ENCODE results near the gene NR2E3. TPM values are rescaled to one million over a fixed set of nuclear protein-coding genes. Genes with fewer than 3 reads are reported as not detected.

Gene NR2E3
- total RNA-seq, 1 donor from 2014 or later = not detected

GRCh38 chr15:71775856-71776255, 34.5 kb upstream of the NR2E3 start:
- H3K4me1 Mint-ChIP-seq (ENCODE audit: unreplicated experiment) = no peaks in the 10 kb centered on the region
- no peak for DNase-seq (ENCODE audit: low spot score)
- H3K4me3 Mint-ChIP-seq (ENCODE audit: unreplicated experiment) = no peak overlapping the region
- no peaks in the 10 kb centered on the region for H3K9me3 Mint-ChIP-seq (ENCODE audit: unreplicated experiment)
- no peak overlapping the region for H3K27ac Mint-ChIP-seq (ENCODE audit: unreplicated experiment)
- H3K27me3 Mint-ChIP-seq (ENCODE audit: unreplicated experiment) = no peaks in the 10 kb centered on the region
- no peak for TF ChIP-seq CTCF (IDR thresholded peaks at IDR 0.05; ENCODE audit: unreplicated experiment)
- no peaks in the 10 kb centered on the region for H3K36me3 Mint-ChIP-seq (ENCODE audit: low read depth, unreplicated experiment)

GRCh38 chr15:71776304-71776703, 34.0 kb upstream of the NR2E3 start:
- TF ChIP-seq CTCF (IDR thresholded peaks at IDR 0.05; ENCODE audit: unreplicated experiment) = no peak
- H3K4me1 Mint-ChIP-seq (ENCODE audit: unreplicated experiment) = no peaks in the 10 kb centered on the region
- no peaks in the 10 kb centered on the region for H3K36me3 Mint-ChIP-seq (ENCODE audit: low read depth, unreplicated experiment)

DNA sequence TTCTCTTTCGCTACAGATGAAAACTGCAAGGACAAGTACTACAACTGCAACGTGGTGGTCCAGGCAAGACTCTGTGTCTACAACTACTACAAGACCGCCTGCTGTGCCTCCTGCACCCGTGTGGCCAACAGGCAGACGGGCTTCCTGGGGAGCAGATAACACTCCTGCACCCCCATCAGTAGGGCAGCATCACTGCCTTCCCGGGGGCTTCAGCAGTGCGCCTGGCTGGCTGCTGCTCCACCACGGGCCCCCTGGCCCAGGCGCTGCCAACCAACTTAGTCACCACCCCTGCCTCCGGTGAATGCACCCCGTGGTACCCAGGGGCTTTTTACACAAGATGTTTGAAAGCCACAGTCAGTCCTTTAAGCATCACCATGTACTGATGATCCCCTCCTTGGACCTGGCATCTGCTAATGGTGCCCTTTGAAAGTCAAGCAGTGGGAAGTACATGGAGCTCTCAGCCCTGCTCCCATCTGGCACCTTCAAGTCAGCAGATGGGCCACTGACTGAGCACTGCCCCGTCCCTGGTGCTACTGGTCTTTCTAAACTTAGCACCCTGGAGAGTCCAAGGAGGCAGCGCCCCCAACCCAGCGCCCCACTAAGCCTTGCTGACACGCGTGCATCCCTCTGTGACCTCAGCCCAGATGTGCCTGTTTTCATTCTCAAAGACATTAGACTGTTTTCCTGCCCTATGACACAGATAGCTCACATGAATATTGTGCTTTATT, 33.0 kb upstream of the NR2E3 start:
- no peak for TF ChIP-seq CTCF (IDR thresholded peaks at IDR 0.05; ENCODE audit: unreplicated experiment)
- H3K27me3 Mint-ChIP-seq (ENCODE audit: unreplicated experiment) = no peaks in the 10 kb centered on the region
- H3K27ac Mint-ChIP-seq (ENCODE audit: unreplicated experiment) = no peak overlapping the region
- DNase-seq (ENCODE audit: low spot score) = no peak
- no peaks in the 10 kb centered on the region for H3K9me3 Mint-ChIP-seq (ENCODE audit: unreplicated experiment)
- no peaks in the 10 kb centered on the region for H3K36me3 Mint-ChIP-seq (ENCODE audit: low read depth, unreplicated experiment)
- no peaks in the 10 kb centered on the region for H3K4me1 Mint-ChIP-seq (ENCODE audit: unreplicated experiment)
- H3K4me3 Mint-ChIP-seq (ENCODE audit: unreplicated experiment) = no peak overlapping the region

More at GRCh38 chr15:71776304-71776703, 34.0 kb upstream of the NR2E3 start:
- no peak for DNase-seq (ENCODE audit: low spot score)
- Mint-ChIP-seq H3K27ac (ENCODE audit: unreplicated experiment) (no peak overlapping the region), H3K9me3 (ENCODE audit: unreplicated experiment) (no peaks in the 10 kb centered on the region), H3K27me3 (ENCODE audit: unreplicated experiment) (no peaks in the 10 kb centered on the region), H3K4me3 (ENCODE audit: unreplicated experiment) (no peak overlapping the region)

- Mint-ChIP-seq H3K4me3 (ENCODE audit: unreplicated experiment) (no peak overlapping the region), H3K27me3 (ENCODE audit: unreplicated experiment) (no peaks in the 10 kb centered on the region), H3K36me3 (ENCODE audit: low read depth, unreplicated experiment) (no peaks in the 10 kb centered on the region), H3K4me1 (ENCODE audit: unreplicated experiment) (no peaks in the 10 kb centered on the region), H3K27ac (ENCODE audit: unreplicated experiment) (no peak overlapping the region), H3K9me3 (ENCODE audit: unreplicated experiment) (no peaks in the 10 kb centered on the region)
- DNase-seq (ENCODE audit: low spot score) = no peak
- TF ChIP-seq CTCF (IDR thresholded peaks at IDR 0.05; ENCODE audit: unreplicated experiment) = no peak
These were observed 31.1 kb upstream of the NR2E3 start for GRCh38 chr15:71779073-71779797.
